H9 (cell line): ENCODE results near the gene SPDYE6. TPM values are rescaled to one million over a fixed set of nuclear protein-coding genes. Genes with fewer than 3 reads are reported as not detected.
"Not testable (repeated sequence)": the region's sequence is repeated elsewhere in the genome, so short reads cannot be mapped to it uniquely, and the experiment has no call there.

Experiments used
- DNase-seq: peaks from one replicate; pipeline ENCODE4 v3.0.0-alpha.2; 2017
- H2AFZ ChIP-seq: one replicate; pipeline ENCODE4 v1.6.1; 2013; ENCODE audit warnings: mild to moderate bottlenecking, low read length, control low read depth, moderate library complexity
- H2AK5ac ChIP-seq: 2 replicates; pipeline ENCODE4 v1.6.1; 2013; ENCODE audit warnings: low read length, control low read depth, mixed read lengths; ENCODE audit not compliant: insufficient read length
- H2BK120ac ChIP-seq: one replicate; pipeline ENCODE4 v1.6.1; 2013; ENCODE audit warnings: low read depth, mild to moderate bottlenecking, low read length, control low read depth, inconsistent platforms; ENCODE audit not compliant: poor library complexity, severe bottlenecking
- H2BK12ac ChIP-seq: 2 replicates; pipeline ENCODE4 v1.6.1; 2013; ENCODE audit warnings: low read length, control low read depth, mixed read lengths, low read depth; ENCODE audit not compliant: insufficient read length
- H2BK15ac ChIP-seq: 2 replicates; pipeline ENCODE4 v1.6.1; 2013; ENCODE audit warnings: low read depth, low read length, control low read depth
- H2BK20ac ChIP-seq: one replicate; pipeline ENCODE4 v1.6.1; 2013; ENCODE audit warnings: low read depth, mild to moderate bottlenecking, low read length, control low read depth, inconsistent platforms; ENCODE audit not compliant: poor library complexity, severe bottlenecking
- H2BK5ac ChIP-seq: 2 replicates; pipeline ENCODE4 v1.6.1; 2013; ENCODE audit warnings: low read length, control low read depth, mixed read lengths; ENCODE audit not compliant: insufficient read length
- H3K14ac ChIP-seq: 2 replicates; pipeline ENCODE4 v1.6.1; 2013; ENCODE audit warnings: low read length, control low read depth; ENCODE audit not compliant: insufficient read depth
- H3K18ac ChIP-seq: 2 replicates; pipeline ENCODE4 v1.6.1; 2013; ENCODE audit warnings: low read depth, mild to moderate bottlenecking, mixed read lengths, low read length, control low read depth; ENCODE audit not compliant: insufficient read length
- H3K23ac ChIP-seq: 2 replicates; pipeline ENCODE4 v1.6.1; 2013; ENCODE audit warnings: low read length, control low read depth, mixed read lengths, low read depth; ENCODE audit not compliant: insufficient read length
- H3K23me2 ChIP-seq: 2 replicates; pipeline ENCODE4 v1.6.1; 2013; ENCODE audit warnings: low read depth, mild to moderate bottlenecking, mixed read lengths, low read length, control low read depth; ENCODE audit not compliant: insufficient read length, poor library complexity, severe bottlenecking
- H3K27ac ChIP-seq: 2 replicates; pipeline ENCODE4 v1.5.1; 2013; ENCODE audit warnings: low read length, control low read depth, mixed read lengths, low read depth; ENCODE audit not compliant: insufficient read length
- H3K27me3 ChIP-seq: 2 replicates; pipeline ENCODE4 v1.6.1; 2013; ENCODE audit warnings: low read length, control low read depth, inconsistent platforms; ENCODE audit not compliant: insufficient read depth
- H3K4ac ChIP-seq: 2 replicates; pipeline ENCODE4 v1.6.1; 2013; ENCODE audit warnings: low read depth, mild to moderate bottlenecking, control low read depth, inconsistent platforms, low read length, moderate library complexity
- H3K4me1 ChIP-seq: 2 replicates; pipeline ENCODE4 v1.6.1; 2013; ENCODE audit warnings: low read length, control low read depth, inconsistent platforms; ENCODE audit not compliant: insufficient read depth
- H3K4me2 ChIP-seq: 2 replicates; pipeline ENCODE4 v1.6.1; 2013; ENCODE audit warnings: low read length, control low read depth, mixed read lengths; ENCODE audit not compliant: insufficient read length, insufficient read depth
- H3K56ac ChIP-seq: 2 replicates; pipeline ENCODE4 v1.6.1; 2013; ENCODE audit warnings: low read depth, mild to moderate bottlenecking, mixed read lengths, low read length, control low read depth; ENCODE audit not compliant: insufficient read length
- H3K79me1 ChIP-seq: 2 replicates; pipeline ENCODE4 v1.6.1; 2013; ENCODE audit warnings: low read depth, mild to moderate bottlenecking, moderate library complexity, low read length, control low read depth, inconsistent platforms; ENCODE audit not compliant: insufficient read depth, poor library complexity, severe bottlenecking
- H3K79me2 ChIP-seq: 2 replicates; pipeline ENCODE4 v1.6.1; 2013; ENCODE audit warnings: low read length, control low read depth, inconsistent platforms; ENCODE audit not compliant: insufficient read depth
- H3K9ac ChIP-seq: 2 replicates; pipeline ENCODE4 v1.6.1; 2013; ENCODE audit warnings: low read length, control low read depth, mixed read lengths; ENCODE audit not compliant: insufficient read length; ENCODE audit errors: extremely low read depth
- H3K9me3 ChIP-seq: one replicate; pipeline ENCODE4 v1.6.1; 2013; ENCODE audit warnings: low read depth, low read length, inconsistent platforms; ENCODE audit not compliant: control insufficient read depth
- H3T11ph ChIP-seq: one replicate; pipeline ENCODE4 v1.6.1; 2013; ENCODE audit warnings: mild to moderate bottlenecking, low read length, control low read depth, inconsistent platforms
- H4K20me1 ChIP-seq: one replicate; pipeline ENCODE4 v1.6.1; 2013; ENCODE audit not compliant: control insufficient read depth, insufficient read length, insufficient read depth
- H4K5ac ChIP-seq: 2 replicates; pipeline ENCODE4 v1.6.1; 2013; ENCODE audit warnings: low read depth, mild to moderate bottlenecking, mixed read lengths, low read length, control low read depth; ENCODE audit not compliant: insufficient read length
- H4K8ac ChIP-seq: replicated peaks from 2 replicates; pipeline ENCODE4 v1.6.1; 2013; ENCODE audit warnings: low read length, control low read depth, mixed read lengths, low read depth; ENCODE audit not compliant: insufficient read length
- H4K91ac ChIP-seq: 2 replicates; pipeline ENCODE4 v1.6.1; 2013; ENCODE audit warnings: low read depth, mild to moderate bottlenecking, moderate library complexity, mixed read lengths, low read length, control low read depth; ENCODE audit not compliant: insufficient read length
- H3K27ac Mint-ChIP-seq, 3 experiments: 2 replicates in 2 of 3; 3 replicates in 1 of 3; pipeline ENCODE4 v1.8.0; 2020 to 2021; ENCODE audit warnings: mixed read lengths in 3 of 3, mild to moderate bottlenecking in 1 of 3, moderate library complexity in 1 of 3
- H3K27me3 Mint-ChIP-seq: 2 replicates; pipeline ENCODE4 v1.8.0; 2021; ENCODE audit warnings: low read depth, mild to moderate bottlenecking, moderate library complexity, mixed read lengths
- H3K36me3 Mint-ChIP-seq, 3 experiments: 2 replicates in 2 of 3; 3 replicates in 1 of 3; pipeline ENCODE4 v1.8.0; 2020 to 2021; ENCODE audit warnings: low read depth in 3 of 3, mixed read lengths in 3 of 3; ENCODE audit not compliant: insufficient read depth in 1 of 3
- H3K4me1 Mint-ChIP-seq, 2 experiments: 2 replicates each; pipeline ENCODE4 v1.8.0; 2020; ENCODE audit warnings: mixed read lengths in 2 of 2
- H3K4me3 Mint-ChIP-seq, 2 experiments: 2 replicates in 1 of 2; 3 replicates in 1 of 2; pipeline ENCODE4 v1.8.0; 2020 to 2021; ENCODE audit warnings: mild to moderate bottlenecking in 2 of 2, mixed read lengths in 2 of 2, moderate library complexity in 1 of 2
- H3K9me3 Mint-ChIP-seq, 2 experiments: 2 replicates in 1 of 2; 3 replicates in 1 of 2; pipeline ENCODE4 v1.8.0; 2020; ENCODE audit warnings: mild to moderate bottlenecking in 2 of 2, mixed read lengths in 2 of 2, moderate library complexity in 1 of 2
- WGBS: extraction: QIAGEN DNeasy Blood & Tissue Kit; methylation state at CpG from one replicate; pipeline ENCODE4 v1.1.7; 2013; ENCODE audit warnings: missing lambda C conversion rate, low lambda C conversion rate, mixed read lengths; ENCODE audit not compliant: insufficient read length; ENCODE audit errors: extremely low coverage; 5-methylcytosine and 5-hydroxymethylcytosine counted together
- total RNA-seq: library from RNA; stranded (reverse); gene quantifications from 2 replicates; pipeline ENCODE4 v1.2.1, GENCODE V29; 2021

SPDYE6 gene
- total RNA-seq, 1 experiment from 2014 or later: not detected

DNA sequence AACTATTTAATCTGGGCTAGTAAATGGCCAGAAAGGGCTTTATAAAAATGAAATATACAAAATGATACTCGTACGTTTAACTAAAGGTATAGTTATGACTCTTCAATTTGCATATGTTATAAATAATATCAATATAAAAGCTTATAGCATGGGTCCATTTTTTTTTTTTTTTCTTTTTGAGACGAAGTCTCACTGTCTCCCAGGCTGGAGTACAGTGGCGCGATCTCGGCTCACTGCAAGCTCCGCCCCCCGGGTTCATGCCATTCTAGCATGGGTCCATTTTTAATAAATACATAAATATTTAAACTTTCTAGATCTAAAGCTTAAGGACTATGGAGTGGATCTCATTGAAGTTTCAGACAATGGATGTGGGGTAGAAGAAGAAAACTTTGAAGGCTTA lies 19.2 kb downstream of the SPDYE6 start:
- H3K9me3 ChIP-seq, H3K9me3 Mint-ChIP-seq, H3K27me3 Mint-ChIP-seq, H3K23me2 ChIP-seq, H3K27ac ChIP-seq, H4K91ac ChIP-seq, H4K20me1 ChIP-seq, H2BK20ac ChIP-seq, H3K23ac ChIP-seq, DNase-seq, H4K5ac ChIP-seq, H3K79me2 ChIP-seq, H3K4ac ChIP-seq, H3T11ph ChIP-seq, H2BK15ac ChIP-seq, H2BK12ac ChIP-seq, H3K18ac ChIP-seq, H3K27ac Mint-ChIP-seq, H3K56ac ChIP-seq, H4K8ac ChIP-seq, H3K4me2 ChIP-seq, H2AK5ac ChIP-seq, H2AFZ ChIP-seq, H3K9ac ChIP-seq, H3K79me1 ChIP-seq, H3K4me3 Mint-ChIP-seq, H2BK120ac ChIP-seq, H3K14ac ChIP-seq, H3K27me3 ChIP-seq, H3K36me3 Mint-ChIP-seq, H2BK5ac ChIP-seq, H3K4me1 ChIP-seq: not testable (repeated sequence)
- no CpG with 5 or more reads among the region's 8 CpGs for WGBS
- H3K4me1 Mint-ChIP-seq: peaks cover 13 to 21% of the 10 kb centered on the region in 2 experiments

DNA sequence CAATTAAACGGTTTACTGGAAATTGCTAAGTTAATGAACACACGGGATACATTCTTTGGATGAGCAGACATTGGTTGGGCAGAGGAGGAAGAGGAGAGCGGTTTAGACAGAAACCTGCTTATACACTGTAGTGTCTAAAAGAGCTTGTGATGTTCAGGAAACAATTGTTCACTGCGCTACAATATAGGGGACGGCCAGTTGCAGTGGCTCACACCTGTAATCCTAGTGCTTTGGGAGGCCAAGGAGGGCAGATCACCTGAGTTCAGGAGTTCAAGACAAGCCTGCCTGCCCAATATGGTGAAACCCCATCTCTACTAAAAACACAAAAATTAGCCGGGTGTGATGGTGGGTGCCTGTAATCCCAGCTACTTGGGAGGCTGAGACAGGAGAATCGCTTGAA lies 20.7 kb downstream of the SPDYE6 start:
- H3K79me2 ChIP-seq, H3K4me3 Mint-ChIP-seq, H3K27me3 Mint-ChIP-seq, H3K9me3 Mint-ChIP-seq, H2AFZ ChIP-seq, H3K36me3 Mint-ChIP-seq, H3K4ac ChIP-seq, H4K20me1 ChIP-seq, H3K18ac ChIP-seq, H2BK12ac ChIP-seq, H3T11ph ChIP-seq, H3K9ac ChIP-seq, H2AK5ac ChIP-seq, H2BK15ac ChIP-seq, H4K91ac ChIP-seq, DNase-seq, H3K4me1 ChIP-seq, H3K27me3 ChIP-seq, H3K27ac ChIP-seq, H2BK5ac ChIP-seq, H4K5ac ChIP-seq, H3K23ac ChIP-seq, H3K9me3 ChIP-seq, H4K8ac ChIP-seq, H3K4me2 ChIP-seq, H3K56ac ChIP-seq, H2BK20ac ChIP-seq, H3K79me1 ChIP-seq, H2BK120ac ChIP-seq, H3K14ac ChIP-seq, H3K23me2 ChIP-seq: not testable (repeated sequence)
- no CpG with 5 or more reads among the region's 7 CpGs for WGBS
- peaks cover 22 to 26% of the 10 kb centered on the region in 2 experiments for H3K4me1 Mint-ChIP-seq
- H3K27ac Mint-ChIP-seq: peak overlapping the region in 1 of 3 experiments; percentile 58; a peak in 1 of 7 replicates
